MM.1S (cell line): ENCODE data around the gene PRMT5.

Experiments used
- EZH2 ChIP-seq: fragments of 300-600 bp; sonication (generic); optimal IDR thresholded peaks from 2 replicates; pipeline ENCODE3; 2017; ENCODE audit warnings: low read depth, mild to moderate bottlenecking, antibody characterized with exemption, low read length, mixed read lengths
- TF ChIP-seq, protein P1 (sequence below): fragments of 300-600 bp; sonication (generic); IDR thresholded peaks from 2 replicates; pipeline ENCODE4 v1.5.1; 2016; ENCODE audit warnings: antibody characterized with exemption, low read length, mixed read lengths

DNA sequence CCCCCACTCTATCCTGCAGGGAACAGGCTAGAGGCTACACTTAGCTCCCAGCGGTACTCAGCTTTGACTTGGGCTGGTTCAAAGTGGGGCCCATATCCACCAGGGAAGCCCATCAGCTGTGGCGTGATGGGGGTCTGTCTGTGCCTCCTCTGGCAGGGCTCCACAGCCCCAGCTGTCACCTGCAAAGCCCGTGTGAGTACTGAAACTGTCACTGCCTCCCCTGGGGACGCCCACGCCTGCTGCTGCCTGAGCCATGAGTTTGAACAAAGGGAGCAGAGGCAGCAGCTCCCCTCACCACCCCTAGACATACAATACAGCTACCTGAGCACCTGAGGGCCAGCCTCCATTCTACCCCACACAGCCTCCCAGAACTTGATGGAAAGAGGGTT lies 41.2 kb downstream of the PRMT5 start:
- TF ChIP-seq, protein P1, sequence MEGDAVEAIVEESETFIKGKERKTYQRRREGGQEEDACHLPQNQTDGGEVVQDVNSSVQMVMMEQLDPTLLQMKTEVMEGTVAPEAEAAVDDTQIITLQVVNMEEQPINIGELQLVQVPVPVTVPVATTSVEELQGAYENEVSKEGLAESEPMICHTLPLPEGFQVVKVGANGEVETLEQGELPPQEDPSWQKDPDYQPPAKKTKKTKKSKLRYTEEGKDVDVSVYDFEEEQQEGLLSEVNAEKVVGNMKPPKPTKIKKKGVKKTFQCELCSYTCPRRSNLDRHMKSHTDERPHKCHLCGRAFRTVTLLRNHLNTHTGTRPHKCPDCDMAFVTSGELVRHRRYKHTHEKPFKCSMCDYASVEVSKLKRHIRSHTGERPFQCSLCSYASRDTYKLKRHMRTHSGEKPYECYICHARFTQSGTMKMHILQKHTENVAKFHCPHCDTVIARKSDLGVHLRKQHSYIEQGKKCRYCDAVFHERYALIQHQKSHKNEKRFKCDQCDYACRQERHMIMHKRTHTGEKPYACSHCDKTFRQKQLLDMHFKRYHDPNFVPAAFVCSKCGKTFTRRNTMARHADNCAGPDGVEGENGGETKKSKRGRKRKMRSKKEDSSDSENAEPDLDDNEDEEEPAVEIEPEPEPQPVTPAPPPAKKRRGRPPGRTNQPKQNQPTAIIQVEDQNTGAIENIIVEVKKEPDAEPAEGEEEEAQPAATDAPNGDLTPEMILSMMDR, result no peak
- TF ChIP-seq EZH2, result no peak
